Mammary epithelial cell (primary cell): ENCODE data around the gene GCN1.
"Not testable (repeated sequence)": the region's sequence is repeated elsewhere in the genome, so short reads cannot be mapped to it uniquely, and the experiment has no call there.

Experiments
- EZH2 ChIP-seq: IDR thresholded peaks from 2 replicates; pipeline ENCODE4 v1.6.1; 2012; ENCODE audit warnings: low read length, inconsistent platforms, borderline replicate concordance
- TF ChIP-seq, protein P1 (sequence below), 2 donors: IDR thresholded peaks in 1 of 2; conservative IDR thresholded peaks in 1 of 2; 2 replicates each; pipeline ENCODE4 v1.5.1; 2011 to 2012; ENCODE audit warnings: inconsistent platforms in 2 of 2, low read length in 2 of 2, mild to moderate bottlenecking in 2 of 2, control low read depth in 1 of 2, low read depth in 1 of 2; ENCODE audit not compliant: insufficient read depth in 1 of 2; ENCODE audit errors: extremely low read depth in 1 of 2

DNA sequence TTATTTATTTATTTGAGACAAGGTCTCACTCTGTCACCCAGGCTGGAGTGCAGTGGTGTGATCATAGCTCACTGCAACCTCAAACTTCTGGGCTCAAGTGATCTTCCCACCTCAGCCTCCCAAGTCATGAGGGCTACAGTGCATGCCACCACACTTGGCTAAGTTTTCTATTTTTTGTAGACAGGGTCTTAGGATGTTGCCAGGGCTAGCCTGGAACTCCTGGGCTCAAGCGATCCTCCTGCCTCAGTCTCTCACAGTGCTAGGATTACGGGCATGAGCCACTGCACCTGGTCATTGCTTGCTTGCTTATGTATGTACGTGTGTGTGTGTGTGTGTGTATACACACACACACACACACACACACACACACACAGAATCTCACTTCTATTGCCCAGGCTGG is 42.3 kb upstream of the GCN1 start:
- TF ChIP-seq, protein P1, sequence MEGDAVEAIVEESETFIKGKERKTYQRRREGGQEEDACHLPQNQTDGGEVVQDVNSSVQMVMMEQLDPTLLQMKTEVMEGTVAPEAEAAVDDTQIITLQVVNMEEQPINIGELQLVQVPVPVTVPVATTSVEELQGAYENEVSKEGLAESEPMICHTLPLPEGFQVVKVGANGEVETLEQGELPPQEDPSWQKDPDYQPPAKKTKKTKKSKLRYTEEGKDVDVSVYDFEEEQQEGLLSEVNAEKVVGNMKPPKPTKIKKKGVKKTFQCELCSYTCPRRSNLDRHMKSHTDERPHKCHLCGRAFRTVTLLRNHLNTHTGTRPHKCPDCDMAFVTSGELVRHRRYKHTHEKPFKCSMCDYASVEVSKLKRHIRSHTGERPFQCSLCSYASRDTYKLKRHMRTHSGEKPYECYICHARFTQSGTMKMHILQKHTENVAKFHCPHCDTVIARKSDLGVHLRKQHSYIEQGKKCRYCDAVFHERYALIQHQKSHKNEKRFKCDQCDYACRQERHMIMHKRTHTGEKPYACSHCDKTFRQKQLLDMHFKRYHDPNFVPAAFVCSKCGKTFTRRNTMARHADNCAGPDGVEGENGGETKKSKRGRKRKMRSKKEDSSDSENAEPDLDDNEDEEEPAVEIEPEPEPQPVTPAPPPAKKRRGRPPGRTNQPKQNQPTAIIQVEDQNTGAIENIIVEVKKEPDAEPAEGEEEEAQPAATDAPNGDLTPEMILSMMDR (conservative IDR thresholded peaks at IDR 0.05 in 1 of 2, IDR thresholded peaks at IDR 0.05 in 1 of 2; ENCODE audit: extremely low read depth in 1 of 2, insufficient read depth in 1 of 2, low read depth in 1 of 2, low read length in 2 of 2), result not testable (repeated sequence)
- TF ChIP-seq EZH2, result not testable (repeated sequence)
